ENCODE measurements around the gene ROR1. TPM values are rescaled to one million over a fixed set of nuclear protein-coding genes. Genes with fewer than 3 reads are reported as not detected.

Gene ROR1
- total RNA-seq, 1 experiment from 2014 or later = 56.3 TPM

DNA sequence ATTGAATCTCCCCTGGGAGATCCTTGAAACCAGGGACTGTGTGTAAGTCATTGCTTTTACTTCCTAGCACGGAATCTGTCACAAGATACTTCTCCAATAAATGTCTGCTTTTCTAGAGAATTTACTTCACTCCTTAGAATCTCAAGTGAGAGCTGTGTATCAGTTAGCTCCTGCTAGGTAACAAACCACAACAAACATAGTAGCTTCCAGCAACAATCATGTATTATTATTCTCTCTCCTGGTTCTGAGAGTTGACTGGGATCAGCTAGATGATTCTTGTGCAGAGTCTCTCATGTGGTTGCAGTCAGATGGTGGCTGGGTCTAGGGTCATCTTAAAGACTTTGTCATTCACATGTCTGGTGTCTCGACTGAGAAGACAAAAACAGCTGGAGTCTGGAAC is 262.7 kb downstream of the ROR1 start:
- DNase-seq (ENCODE audit: low spot score) = no peak
- Mint-ChIP-seq H3K27me3 (ENCODE audit: low read depth) (no peaks in the 10 kb centered on the region), H3K4me1 (peaks cover 44% of the 10 kb centered on the region), H3K36me3 (peaks cover 7% of the 10 kb centered on the region), H3K9me3 (peaks cover 15% of the 10 kb centered on the region), H3K4me3 (no peak overlapping the region), H3K27ac (no peak overlapping the region)
- ChIA-PET CTCF (interaction anchor here (1.4 kb wide), 1 partner anchor 101 kb away, joined by 4 read pairs; no protein-coding TSS in a partner anchor), POLR2A (no interaction called here)
- no peak for ATAC-seq
- TF ChIP-seq ZBTB21 (CRISPR knock-in tag; IDR thresholded peaks at IDR 0.05; ENCODE audit: borderline replicate concordance) = no peak
- no peak for TF ChIP-seq ZNF138 (CRISPR knock-in tag; conservative IDR thresholded peaks at IDR 0.05)
- TF ChIP-seq, protein P1, sequence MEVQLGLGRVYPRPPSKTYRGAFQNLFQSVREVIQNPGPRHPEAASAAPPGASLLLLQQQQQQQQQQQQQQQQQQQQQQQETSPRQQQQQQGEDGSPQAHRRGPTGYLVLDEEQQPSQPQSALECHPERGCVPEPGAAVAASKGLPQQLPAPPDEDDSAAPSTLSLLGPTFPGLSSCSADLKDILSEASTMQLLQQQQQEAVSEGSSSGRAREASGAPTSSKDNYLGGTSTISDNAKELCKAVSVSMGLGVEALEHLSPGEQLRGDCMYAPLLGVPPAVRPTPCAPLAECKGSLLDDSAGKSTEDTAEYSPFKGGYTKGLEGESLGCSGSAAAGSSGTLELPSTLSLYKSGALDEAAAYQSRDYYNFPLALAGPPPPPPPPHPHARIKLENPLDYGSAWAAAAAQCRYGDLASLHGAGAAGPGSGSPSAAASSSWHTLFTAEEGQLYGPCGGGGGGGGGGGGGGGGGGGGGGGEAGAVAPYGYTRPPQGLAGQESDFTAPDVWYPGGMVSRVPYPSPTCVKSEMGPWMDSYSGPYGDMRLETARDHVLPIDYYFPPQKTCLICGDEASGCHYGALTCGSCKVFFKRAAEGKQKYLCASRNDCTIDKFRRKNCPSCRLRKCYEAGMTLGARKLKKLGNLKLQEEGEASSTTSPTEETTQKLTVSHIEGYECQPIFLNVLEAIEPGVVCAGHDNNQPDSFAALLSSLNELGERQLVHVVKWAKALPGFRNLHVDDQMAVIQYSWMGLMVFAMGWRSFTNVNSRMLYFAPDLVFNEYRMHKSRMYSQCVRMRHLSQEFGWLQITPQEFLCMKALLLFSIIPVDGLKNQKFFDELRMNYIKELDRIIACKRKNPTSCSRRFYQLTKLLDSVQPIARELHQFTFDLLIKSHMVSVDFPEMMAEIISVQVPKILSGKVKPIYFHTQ (CRISPR knock-in tag; IDR thresholded peaks at IDR 0.05) = no peak
- TF ChIP-seq, protein P2, sequence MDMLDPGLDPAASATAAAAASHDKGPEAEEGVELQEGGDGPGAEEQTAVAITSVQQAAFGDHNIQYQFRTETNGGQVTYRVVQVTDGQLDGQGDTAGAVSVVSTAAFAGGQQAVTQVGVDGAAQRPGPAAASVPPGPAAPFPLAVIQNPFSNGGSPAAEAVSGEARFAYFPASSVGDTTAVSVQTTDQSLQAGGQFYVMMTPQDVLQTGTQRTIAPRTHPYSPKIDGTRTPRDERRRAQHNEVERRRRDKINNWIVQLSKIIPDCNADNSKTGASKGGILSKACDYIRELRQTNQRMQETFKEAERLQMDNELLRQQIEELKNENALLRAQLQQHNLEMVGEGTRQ (CRISPR knock-in tag; IDR thresholded peaks at IDR 0.05) = no peak
- TF ChIP-seq, protein P3, sequence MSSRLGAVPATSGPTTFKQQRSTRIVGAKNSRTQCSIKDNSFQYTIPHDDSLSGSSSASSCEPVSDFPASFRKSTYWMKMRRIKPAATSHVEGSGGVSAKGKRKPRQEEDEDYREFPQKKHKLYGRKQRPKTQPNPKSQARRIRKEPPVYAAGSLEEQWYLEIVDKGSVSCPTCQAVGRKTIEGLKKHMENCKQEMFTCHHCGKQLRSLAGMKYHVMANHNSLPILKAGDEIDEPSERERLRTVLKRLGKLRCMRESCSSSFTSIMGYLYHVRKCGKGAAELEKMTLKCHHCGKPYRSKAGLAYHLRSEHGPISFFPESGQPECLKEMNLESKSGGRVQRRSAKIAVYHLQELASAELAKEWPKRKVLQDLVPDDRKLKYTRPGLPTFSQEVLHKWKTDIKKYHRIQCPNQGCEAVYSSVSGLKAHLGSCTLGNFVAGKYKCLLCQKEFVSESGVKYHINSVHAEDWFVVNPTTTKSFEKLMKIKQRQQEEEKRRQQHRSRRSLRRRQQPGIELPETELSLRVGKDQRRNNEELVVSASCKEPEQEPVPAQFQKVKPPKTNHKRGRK (CRISPR knock-in tag; IDR thresholded peaks at IDR 0.05; ENCODE audit: borderline replicate concordance) = no peak
- TF ChIP-seq ZNF396 (CRISPR knock-in tag; IDR thresholded peaks at IDR 0.05; ENCODE audit: borderline replicate concordance) = no peak
- TF ChIP-seq NFE2L1 (CRISPR knock-in tag; IDR thresholded peaks at IDR 0.05) = no peak
- TF ChIP-seq OVOL2 (CRISPR knock-in tag; IDR thresholded peaks at IDR 0.05; ENCODE audit: borderline replicate concordance) = no peak
- TF ChIP-seq ZNF423 (CRISPR knock-in tag; IDR thresholded peaks at IDR 0.05) = no peak
- TF ChIP-seq, protein P4, sequence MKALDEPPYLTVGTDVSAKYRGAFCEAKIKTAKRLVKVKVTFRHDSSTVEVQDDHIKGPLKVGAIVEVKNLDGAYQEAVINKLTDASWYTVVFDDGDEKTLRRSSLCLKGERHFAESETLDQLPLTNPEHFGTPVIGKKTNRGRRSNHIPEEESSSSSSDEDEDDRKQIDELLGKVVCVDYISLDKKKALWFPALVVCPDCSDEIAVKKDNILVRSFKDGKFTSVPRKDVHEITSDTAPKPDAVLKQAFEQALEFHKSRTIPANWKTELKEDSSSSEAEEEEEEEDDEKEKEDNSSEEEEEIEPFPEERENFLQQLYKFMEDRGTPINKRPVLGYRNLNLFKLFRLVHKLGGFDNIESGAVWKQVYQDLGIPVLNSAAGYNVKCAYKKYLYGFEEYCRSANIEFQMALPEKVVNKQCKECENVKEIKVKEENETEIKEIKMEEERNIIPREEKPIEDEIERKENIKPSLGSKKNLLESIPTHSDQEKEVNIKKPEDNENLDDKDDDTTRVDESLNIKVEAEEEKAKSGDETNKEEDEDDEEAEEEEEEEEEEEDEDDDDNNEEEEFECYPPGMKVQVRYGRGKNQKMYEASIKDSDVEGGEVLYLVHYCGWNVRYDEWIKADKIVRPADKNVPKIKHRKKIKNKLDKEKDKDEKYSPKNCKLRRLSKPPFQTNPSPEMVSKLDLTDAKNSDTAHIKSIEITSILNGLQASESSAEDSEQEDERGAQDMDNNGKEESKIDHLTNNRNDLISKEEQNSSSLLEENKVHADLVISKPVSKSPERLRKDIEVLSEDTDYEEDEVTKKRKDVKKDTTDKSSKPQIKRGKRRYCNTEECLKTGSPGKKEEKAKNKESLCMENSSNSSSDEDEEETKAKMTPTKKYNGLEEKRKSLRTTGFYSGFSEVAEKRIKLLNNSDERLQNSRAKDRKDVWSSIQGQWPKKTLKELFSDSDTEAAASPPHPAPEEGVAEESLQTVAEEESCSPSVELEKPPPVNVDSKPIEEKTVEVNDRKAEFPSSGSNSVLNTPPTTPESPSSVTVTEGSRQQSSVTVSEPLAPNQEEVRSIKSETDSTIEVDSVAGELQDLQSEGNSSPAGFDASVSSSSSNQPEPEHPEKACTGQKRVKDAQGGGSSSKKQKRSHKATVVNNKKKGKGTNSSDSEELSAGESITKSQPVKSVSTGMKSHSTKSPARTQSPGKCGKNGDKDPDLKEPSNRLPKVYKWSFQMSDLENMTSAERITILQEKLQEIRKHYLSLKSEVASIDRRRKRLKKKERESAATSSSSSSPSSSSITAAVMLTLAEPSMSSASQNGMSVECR (CRISPR knock-in tag; IDR thresholded peaks at IDR 0.05; ENCODE audit: borderline replicate concordance) = no peak
- TF ChIP-seq ESRRA (CRISPR knock-in tag; IDR thresholded peaks at IDR 0.05; ENCODE audit: borderline replicate concordance) = no peak
- TF ChIP-seq, protein P5, sequence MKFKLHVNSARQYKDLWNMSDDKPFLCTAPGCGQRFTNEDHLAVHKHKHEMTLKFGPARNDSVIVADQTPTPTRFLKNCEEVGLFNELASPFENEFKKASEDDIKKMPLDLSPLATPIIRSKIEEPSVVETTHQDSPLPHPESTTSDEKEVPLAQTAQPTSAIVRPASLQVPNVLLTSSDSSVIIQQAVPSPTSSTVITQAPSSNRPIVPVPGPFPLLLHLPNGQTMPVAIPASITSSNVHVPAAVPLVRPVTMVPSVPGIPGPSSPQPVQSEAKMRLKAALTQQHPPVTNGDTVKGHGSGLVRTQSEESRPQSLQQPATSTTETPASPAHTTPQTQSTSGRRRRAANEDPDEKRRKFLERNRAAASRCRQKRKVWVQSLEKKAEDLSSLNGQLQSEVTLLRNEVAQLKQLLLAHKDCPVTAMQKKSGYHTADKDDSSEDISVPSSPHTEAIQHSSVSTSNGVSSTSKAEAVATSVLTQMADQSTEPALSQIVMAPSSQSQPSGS (CRISPR knock-in tag; IDR thresholded peaks at IDR 0.05; ENCODE audit: borderline replicate concordance, low read depth) = no peak
- TF ChIP-seq, protein P6, sequence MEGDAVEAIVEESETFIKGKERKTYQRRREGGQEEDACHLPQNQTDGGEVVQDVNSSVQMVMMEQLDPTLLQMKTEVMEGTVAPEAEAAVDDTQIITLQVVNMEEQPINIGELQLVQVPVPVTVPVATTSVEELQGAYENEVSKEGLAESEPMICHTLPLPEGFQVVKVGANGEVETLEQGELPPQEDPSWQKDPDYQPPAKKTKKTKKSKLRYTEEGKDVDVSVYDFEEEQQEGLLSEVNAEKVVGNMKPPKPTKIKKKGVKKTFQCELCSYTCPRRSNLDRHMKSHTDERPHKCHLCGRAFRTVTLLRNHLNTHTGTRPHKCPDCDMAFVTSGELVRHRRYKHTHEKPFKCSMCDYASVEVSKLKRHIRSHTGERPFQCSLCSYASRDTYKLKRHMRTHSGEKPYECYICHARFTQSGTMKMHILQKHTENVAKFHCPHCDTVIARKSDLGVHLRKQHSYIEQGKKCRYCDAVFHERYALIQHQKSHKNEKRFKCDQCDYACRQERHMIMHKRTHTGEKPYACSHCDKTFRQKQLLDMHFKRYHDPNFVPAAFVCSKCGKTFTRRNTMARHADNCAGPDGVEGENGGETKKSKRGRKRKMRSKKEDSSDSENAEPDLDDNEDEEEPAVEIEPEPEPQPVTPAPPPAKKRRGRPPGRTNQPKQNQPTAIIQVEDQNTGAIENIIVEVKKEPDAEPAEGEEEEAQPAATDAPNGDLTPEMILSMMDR (IDR thresholded peaks at IDR 0.05) = no peak
- TF ChIP-seq IRF2 (CRISPR knock-in tag; IDR thresholded peaks at IDR 0.05; ENCODE audit: borderline replicate concordance, low read depth) = no peak
- TF ChIP-seq, protein P7, sequence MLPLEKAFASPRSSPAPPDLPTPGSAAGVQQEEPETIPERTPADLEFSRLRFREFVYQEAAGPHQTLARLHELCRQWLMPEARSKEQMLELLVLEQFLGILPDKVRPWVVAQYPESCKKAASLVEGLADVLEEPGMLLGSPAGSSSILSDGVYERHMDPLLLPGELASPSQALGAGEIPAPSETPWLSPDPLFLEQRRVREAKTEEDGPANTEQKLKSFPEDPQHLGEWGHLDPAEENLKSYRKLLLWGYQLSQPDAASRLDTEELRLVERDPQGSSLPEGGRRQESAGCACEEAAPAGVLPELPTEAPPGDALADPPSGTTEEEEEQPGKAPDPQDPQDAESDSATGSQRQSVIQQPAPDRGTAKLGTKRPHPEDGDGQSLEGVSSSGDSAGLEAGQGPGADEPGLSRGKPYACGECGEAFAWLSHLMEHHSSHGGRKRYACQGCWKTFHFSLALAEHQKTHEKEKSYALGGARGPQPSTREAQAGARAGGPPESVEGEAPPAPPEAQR (CRISPR knock-in tag; IDR thresholded peaks at IDR 0.05) = no peak
- TF ChIP-seq, protein P8, sequence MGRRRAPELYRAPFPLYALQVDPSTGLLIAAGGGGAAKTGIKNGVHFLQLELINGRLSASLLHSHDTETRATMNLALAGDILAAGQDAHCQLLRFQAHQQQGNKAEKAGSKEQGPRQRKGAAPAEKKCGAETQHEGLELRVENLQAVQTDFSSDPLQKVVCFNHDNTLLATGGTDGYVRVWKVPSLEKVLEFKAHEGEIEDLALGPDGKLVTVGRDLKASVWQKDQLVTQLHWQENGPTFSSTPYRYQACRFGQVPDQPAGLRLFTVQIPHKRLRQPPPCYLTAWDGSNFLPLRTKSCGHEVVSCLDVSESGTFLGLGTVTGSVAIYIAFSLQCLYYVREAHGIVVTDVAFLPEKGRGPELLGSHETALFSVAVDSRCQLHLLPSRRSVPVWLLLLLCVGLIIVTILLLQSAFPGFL (CRISPR knock-in tag; IDR thresholded peaks at IDR 0.05; ENCODE audit: borderline replicate concordance) = no peak
- no peak for TF ChIP-seq FOXP1 (CRISPR knock-in tag; IDR thresholded peaks at IDR 0.05; ENCODE audit: borderline replicate concordance)
- TF ChIP-seq SOX15 (CRISPR knock-in tag; IDR thresholded peaks at IDR 0.05) = no peak
